Fibroblast of skin of left biceps (primary cell): Measurements from ENCODE around the gene TMPRSS9.

Source experiments
- DNase-seq, 2 experiments: peaks; one replicate each; pipeline ENCODE4 v3.0.0-alpha.2; 2013; ENCODE audit warnings: low read depth in 2 of 2

Gene TMPRSS9

GRCh38 chr19:2329501-2329916, 30.6 kb upstream of the TMPRSS9 start:
- no peak for DNase-seq

GRCh38 chr19:2330255-2330631, 29.8 kb upstream of the TMPRSS9 start:
- no peak for DNase-seq

- no peak for DNase-seq
These were observed 29.3 kb upstream of the TMPRSS9 start for GRCh38 chr19:2330632-2331284.

GRCh38 chr19:2331601-2332246, 28.3 kb upstream of the TMPRSS9 start:
- no peak for DNase-seq

- no peak for DNase-seq
These were observed 27.6 kb upstream of the TMPRSS9 start for GRCh38 chr19:2332341-2333026.

- no peak for DNase-seq
These were observed 26.8 kb upstream of the TMPRSS9 start for GRCh38 chr19:2333027-2333806.

- no peak for DNase-seq
These were observed 26.3 kb upstream of the TMPRSS9 start for GRCh38 chr19:2333807-2334211.

GRCh38 chr19:2334426-2334825, 25.6 kb upstream of the TMPRSS9 start:
- no peak for DNase-seq

GRCh38 chr19:2334986-2335846, 24.8 kb upstream of the TMPRSS9 start:
- DNase-seq: no peak

- DNase-seq: no peak
These were observed 24.2 kb upstream of the TMPRSS9 start for GRCh38 chr19:2335848-2336247.

- DNase-seq: no peak
These were observed 23.3 kb upstream of the TMPRSS9 start for GRCh38 chr19:2336528-2337328.

GRCh38 chr19:2337329-2337707, 22.7 kb upstream of the TMPRSS9 start:
- peak in 1 of 2 experiments; percentile 12 for DNase-seq

GRCh38 chr19:2338055-2338615, 21.9 kb upstream of the TMPRSS9 start:
- no peak for DNase-seq

GRCh38 chr19:2338751-2339643, 21.1 kb upstream of the TMPRSS9 start:
- no peak for DNase-seq

- no peak for DNase-seq
These were observed 20.3 kb upstream of the TMPRSS9 start for GRCh38 chr19:2339644-2340310.

GRCh38 chr19:2340496-2341243, 19.4 kb upstream of the TMPRSS9 start:
- DNase-seq: no peak

- DNase-seq: no peak
These were observed 18.8 kb upstream of the TMPRSS9 start for GRCh38 chr19:2341244-2341751.

- DNase-seq: no peak
These were observed 18.1 kb upstream of the TMPRSS9 start for GRCh38 chr19:2341982-2342381.
